ENCODE results near the gene SUPT3H. TPM values are rescaled to one million over a fixed set of nuclear protein-coding genes. Genes with fewer than 3 reads are reported as not detected.
"Not testable (repeated sequence)": the region's sequence is repeated elsewhere in the genome, so short reads cannot be mapped to it uniquely, and the experiment has no call there.

Gene SUPT3H
- total RNA-seq, 2 donors from 2014 or later: 18.5 to 19.4 TPM

GRCh38 chr6:45196121-45196520 lies 181.6 kb downstream of the SUPT3H start:
- H3K27me3 Mint-ChIP-seq (ENCODE audit: low read depth): no peaks in the 10 kb centered on the region
- no peaks in the 10 kb centered on the region for H3K36me3 Mint-ChIP-seq (ENCODE audit: insufficient read depth in 2 of 2)
- no peak overlapping the region for H3K4me3 Mint-ChIP-seq
- H3K27ac Mint-ChIP-seq: no peak overlapping the region
- H3K9me3 Mint-ChIP-seq: no peaks in the 10 kb centered on the region
- peaks cover 32% of the 10 kb centered on the region for H3K4me1 Mint-ChIP-seq (ENCODE audit: low read depth)
- ATAC-seq (replicated peaks in 1 of 2) (no peak), DNase-seq (no peak)

DNA sequence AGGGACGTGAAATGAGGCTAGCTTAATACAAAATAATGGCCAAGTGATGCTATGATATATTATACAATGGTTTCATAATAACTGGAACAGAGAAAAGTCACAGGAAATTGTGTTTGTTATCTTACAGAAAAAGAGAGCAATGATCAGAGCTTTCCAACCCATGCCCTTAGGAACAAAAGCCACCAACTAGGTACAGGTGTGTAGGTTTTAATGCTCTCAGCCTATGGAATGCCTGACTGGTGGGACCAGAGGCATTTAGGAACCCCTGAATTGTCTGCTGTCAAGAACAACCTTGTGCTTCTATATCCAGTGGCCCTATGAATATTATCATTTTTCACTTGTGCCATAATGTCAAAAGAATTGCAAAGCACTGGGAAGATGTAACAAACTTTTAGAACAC lies 182.6 kb downstream of the SUPT3H start:
- ATAC-seq (replicated peaks in 1 of 2) (no peak), DNase-seq (no peak)
- Mint-ChIP-seq H3K36me3 (ENCODE audit: insufficient read depth in 2 of 2) (no peaks in the 10 kb centered on the region), H3K27me3 (ENCODE audit: low read depth) (no peaks in the 10 kb centered on the region), H3K9me3 (no peaks in the 10 kb centered on the region), H3K27ac (no peak overlapping the region), H3K4me1 (ENCODE audit: low read depth) (peaks cover 32% of the 10 kb centered on the region), H3K4me3 (no peak overlapping the region)

DNA sequence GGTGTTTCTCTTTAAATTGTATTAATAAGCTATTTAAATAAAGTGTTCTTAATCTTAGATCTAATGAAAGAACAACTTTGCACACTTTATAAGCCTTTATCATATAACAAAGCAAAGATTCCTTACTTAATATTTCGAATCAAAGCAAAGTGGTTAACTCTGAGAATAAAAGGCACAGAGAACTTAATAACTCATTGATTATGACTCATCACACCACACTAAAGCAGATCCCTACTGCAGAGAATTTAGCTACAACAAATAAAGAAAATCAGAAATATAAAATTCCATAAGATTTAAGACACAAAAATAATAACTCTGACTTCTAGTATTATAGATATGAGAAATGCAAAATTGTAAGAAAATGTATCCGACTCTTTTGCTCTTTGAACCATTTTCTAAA lies 185.2 kb downstream of the SUPT3H start:
- Mint-ChIP-seq H3K36me3 (ENCODE audit: insufficient read depth in 2 of 2) (no peaks in the 10 kb centered on the region), H3K4me3 (no peak overlapping the region), H3K4me1 (ENCODE audit: low read depth) (peaks cover 36% of the 10 kb centered on the region), H3K9me3 (no peaks in the 10 kb centered on the region), H3K27ac (no peak overlapping the region), H3K27me3 (ENCODE audit: low read depth) (no peaks in the 10 kb centered on the region)
- DNase-seq (no peak), ATAC-seq (replicated peaks in 1 of 2) (no peak)

DNA sequence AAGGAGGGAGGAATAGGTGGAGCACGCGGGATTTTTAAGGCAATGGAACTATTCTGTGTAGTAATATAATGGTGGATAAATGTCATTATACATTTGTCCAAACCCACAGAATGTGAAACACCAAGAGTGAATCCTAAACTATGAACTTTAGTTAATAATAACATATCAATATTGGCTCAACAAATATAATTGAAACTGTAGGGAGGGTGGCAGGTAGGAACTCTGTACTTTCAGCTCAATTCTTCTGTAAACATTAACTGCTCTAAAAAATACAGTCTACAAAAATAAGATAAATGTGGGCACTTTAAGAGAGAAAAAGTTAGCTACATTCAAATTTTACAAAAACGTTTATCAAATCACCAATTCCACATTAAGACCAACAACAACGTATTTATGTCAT lies 186.3 kb downstream of the SUPT3H start:
- Mint-ChIP-seq H3K9me3 (no peaks in the 10 kb centered on the region), H3K4me1 (ENCODE audit: low read depth) (peaks cover 38% of the 10 kb centered on the region), H3K4me3 (no peak overlapping the region), H3K36me3 (ENCODE audit: insufficient read depth in 2 of 2) (no peaks in the 10 kb centered on the region), H3K27ac (no peak overlapping the region), H3K27me3 (ENCODE audit: low read depth) (no peaks in the 10 kb centered on the region)
- DNase-seq (no peak), ATAC-seq (replicated peaks in 1 of 2) (no peak)

DNA sequence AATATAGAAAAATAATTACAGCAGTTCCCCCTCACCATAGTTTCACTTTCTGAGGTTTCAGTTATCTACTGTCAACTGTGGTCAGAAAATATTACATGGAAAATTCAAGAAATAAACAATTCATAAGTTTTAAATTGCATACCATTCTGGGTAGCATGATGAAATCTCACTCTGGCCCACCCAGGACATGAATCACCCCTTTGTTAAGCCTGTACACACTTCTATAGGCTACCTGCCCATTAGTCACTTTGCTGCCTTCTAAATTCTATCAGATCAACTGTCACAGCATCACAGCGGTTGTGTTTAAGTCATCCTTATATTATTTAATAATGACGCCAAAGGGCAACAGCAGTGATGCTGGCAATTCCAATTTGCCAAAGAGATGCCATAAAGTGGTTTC lies 189.9 kb downstream of the SUPT3H start:
- H3K27me3 Mint-ChIP-seq (ENCODE audit: low read depth): no peaks in the 10 kb centered on the region
- no peaks in the 10 kb centered on the region for H3K9me3 Mint-ChIP-seq
- DNase-seq (peak; percentile 23 to 37), ATAC-seq (replicated peaks in 1 of 2) (peak; percentile 90)
- peak overlapping the region; percentile 77 for H3K27ac Mint-ChIP-seq
- no peaks in the 10 kb centered on the region for H3K36me3 Mint-ChIP-seq (ENCODE audit: insufficient read depth in 2 of 2)
- H3K4me3 Mint-ChIP-seq: peak overlapping the region; percentile 15 to 63
- H3K4me1 Mint-ChIP-seq (ENCODE audit: low read depth): peaks cover 42% of the 10 kb centered on the region

DNA sequence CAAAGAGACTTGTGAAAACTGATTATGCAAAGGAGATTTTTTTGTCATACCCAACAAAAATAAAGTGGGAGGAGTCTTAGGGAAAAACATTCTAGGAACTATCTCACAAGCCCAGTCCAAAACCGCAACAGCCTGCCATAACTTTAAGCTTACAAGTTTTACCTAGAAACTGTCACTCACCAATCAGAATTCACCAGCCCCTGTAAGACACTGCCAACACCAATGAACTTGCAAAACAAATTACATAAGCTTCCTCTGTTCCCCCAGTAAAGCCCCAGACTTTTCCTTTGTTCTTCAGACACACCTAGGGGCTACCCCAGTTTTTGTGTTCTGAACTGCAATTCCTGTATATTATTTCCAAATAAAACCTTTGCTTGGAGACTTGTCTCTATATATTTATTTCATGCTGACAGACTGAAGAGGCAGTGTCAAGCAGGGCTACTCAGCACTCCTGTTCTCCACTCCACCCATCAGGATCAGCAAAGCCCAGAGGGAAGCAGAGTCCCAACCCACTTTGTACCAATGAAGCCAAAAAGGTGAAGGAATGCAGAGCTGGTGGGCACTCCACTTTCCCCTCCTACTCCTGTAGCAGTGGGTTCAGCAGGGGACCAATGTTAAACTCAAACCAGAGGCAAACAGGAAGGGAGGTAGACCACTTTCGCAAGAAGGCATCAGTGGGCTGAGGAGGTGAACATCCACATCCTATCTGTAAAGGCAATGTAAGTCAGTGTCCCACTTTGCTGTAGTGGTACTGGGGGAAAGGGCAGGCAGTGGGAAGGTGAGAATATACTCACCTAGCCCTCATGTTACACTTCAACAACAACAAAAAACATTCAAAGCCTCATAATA lies 192.1 kb downstream of the SUPT3H start:
- Mint-ChIP-seq H3K36me3 (ENCODE audit: insufficient read depth in 2 of 2) (peaks cover 1% of the 10 kb centered on the region in 2 donors), H3K9me3 (no peaks in the 10 kb centered on the region), H3K4me1 (ENCODE audit: low read depth) (peaks cover 37% of the 10 kb centered on the region), H3K27ac (peak overlapping the region; percentile 89), H3K27me3 (ENCODE audit: low read depth) (no peaks in the 10 kb centered on the region), H3K4me3 (peak overlapping the region; percentile 33 to 64)
- DNase-seq (peak in 1 of 2 donors; percentile 6), ATAC-seq (replicated peaks in 1 of 2) (peak; percentile 50 to 71)

GRCh38 chr6:45184937-45185336 lies 192.8 kb downstream of the SUPT3H start:
- peaks cover 37% of the 10 kb centered on the region for H3K4me1 Mint-ChIP-seq (ENCODE audit: low read depth)
- H3K27ac Mint-ChIP-seq: no peak overlapping the region
- H3K9me3 Mint-ChIP-seq: no peaks in the 10 kb centered on the region
- DNase-seq (no peak), ATAC-seq (replicated peaks in 1 of 2) (no peak)
- H3K27me3 Mint-ChIP-seq (ENCODE audit: low read depth): no peaks in the 10 kb centered on the region
- H3K36me3 Mint-ChIP-seq (ENCODE audit: insufficient read depth in 2 of 2): peaks cover 1% of the 10 kb centered on the region in 2 donors
- H3K4me3 Mint-ChIP-seq: no peak overlapping the region

DNA sequence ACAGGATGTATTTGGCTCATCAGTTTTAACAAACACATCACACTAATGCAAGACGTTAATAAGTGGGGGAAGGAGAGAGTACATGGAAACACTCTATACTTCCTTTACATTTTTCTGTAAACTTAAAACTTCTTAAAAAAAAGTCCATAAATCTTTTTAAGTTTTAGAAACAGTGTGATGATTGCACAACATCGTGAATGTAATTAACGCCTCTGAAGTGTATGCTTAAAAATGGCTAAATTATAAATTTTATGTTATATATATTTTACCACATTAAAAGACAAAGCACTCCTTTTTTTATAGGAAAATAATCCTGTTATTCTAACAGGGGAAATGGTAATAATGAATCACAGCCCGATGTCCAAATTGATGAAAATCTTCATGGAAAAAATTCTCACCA lies 193.7 kb downstream of the SUPT3H start:
- no peak overlapping the region for H3K4me3 Mint-ChIP-seq
- no peaks in the 10 kb centered on the region for H3K27me3 Mint-ChIP-seq (ENCODE audit: low read depth)
- H3K9me3 Mint-ChIP-seq: peaks cover 0 to 3% of the 10 kb centered on the region in 2 donors
- no peak overlapping the region for H3K27ac Mint-ChIP-seq
- peaks cover 1% of the 10 kb centered on the region in 2 donors for H3K36me3 Mint-ChIP-seq (ENCODE audit: insufficient read depth in 2 of 2)
- peaks cover 37% of the 10 kb centered on the region for H3K4me1 Mint-ChIP-seq (ENCODE audit: low read depth)
- DNase-seq (no peak), ATAC-seq (replicated peaks in 1 of 2) (no peak)

DNA sequence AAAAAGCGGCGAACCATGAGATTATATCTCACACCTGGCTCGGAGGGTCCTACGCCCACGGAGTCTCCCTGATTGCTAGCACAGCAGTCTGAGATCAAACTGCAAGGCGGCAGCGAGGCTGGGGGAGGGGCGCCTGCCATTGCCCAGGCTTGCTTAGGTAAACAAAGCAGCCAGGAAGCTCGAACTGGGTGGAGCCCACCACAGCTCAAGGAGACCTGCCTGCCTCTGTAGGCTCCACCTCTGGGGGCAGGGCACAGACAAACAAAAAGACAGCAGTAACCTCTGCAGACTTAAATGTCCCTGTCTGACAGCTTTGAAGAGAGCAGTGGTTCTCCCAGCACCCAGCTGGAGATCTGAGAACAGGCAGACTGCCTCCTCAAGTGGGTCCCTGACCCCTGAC lies 201.4 kb downstream of the SUPT3H start:
- not testable (repeated sequence) for ATAC-seq (replicated peaks in 1 of 2); H3K27me3 Mint-ChIP-seq (ENCODE audit: low read depth); H3K4me3 Mint-ChIP-seq; H3K27ac Mint-ChIP-seq; DNase-seq; H3K9me3 Mint-ChIP-seq; H3K4me1 Mint-ChIP-seq (ENCODE audit: low read depth); H3K36me3 Mint-ChIP-seq (ENCODE audit: insufficient read depth in 2 of 2)

GRCh38 chr6:45175272-45175671 lies 202.5 kb downstream of the SUPT3H start:
- DNase-seq: no peak
- no peak overlapping the region for H3K4me3 Mint-ChIP-seq
- no peak for ATAC-seq (replicated peaks in 1 of 2)
- H3K27ac Mint-ChIP-seq: no peak overlapping the region
- H3K9me3 Mint-ChIP-seq: peaks cover 2 to 3% of the 10 kb centered on the region in 2 donors
- peaks cover 4% of the 10 kb centered on the region for H3K4me1 Mint-ChIP-seq (ENCODE audit: low read depth)
- no peaks in the 10 kb centered on the region for H3K27me3 Mint-ChIP-seq (ENCODE audit: low read depth)
- peaks cover 0 to 3% of the 10 kb centered on the region in 2 donors for H3K36me3 Mint-ChIP-seq (ENCODE audit: insufficient read depth in 2 of 2)

DNA sequence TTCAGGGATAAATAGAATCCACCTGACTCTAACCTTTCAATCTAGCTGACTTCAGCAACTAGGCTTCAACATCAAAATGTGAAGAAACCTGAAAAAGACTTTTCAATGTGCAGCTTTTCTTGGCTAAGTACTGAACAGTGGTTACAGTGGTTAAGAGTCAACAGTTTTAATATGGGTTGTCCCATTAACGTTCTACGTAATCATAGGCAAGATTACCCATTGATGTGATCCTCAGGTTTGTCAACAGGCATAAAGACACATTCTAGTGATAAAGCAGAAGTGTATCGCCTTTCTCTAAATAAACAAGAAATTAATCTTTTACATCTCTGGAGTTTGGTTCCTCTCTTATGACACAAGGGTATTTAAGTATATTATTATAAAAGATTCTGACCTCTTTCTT lies 203.7 kb downstream of the SUPT3H start:
- peaks cover 4% of the 10 kb centered on the region for H3K4me1 Mint-ChIP-seq (ENCODE audit: low read depth)
- H3K36me3 Mint-ChIP-seq (ENCODE audit: insufficient read depth in 2 of 2): peaks cover 0 to 3% of the 10 kb centered on the region in 2 donors
- peak in 1 of 2 donors; percentile 9 for ATAC-seq (replicated peaks in 1 of 2)
- no peak overlapping the region for H3K4me3 Mint-ChIP-seq
- H3K27me3 Mint-ChIP-seq (ENCODE audit: low read depth): no peaks in the 10 kb centered on the region
- peaks cover 0 to 2% of the 10 kb centered on the region in 2 donors for H3K9me3 Mint-ChIP-seq
- no peak for DNase-seq
- H3K27ac Mint-ChIP-seq: no peak overlapping the region

DNA sequence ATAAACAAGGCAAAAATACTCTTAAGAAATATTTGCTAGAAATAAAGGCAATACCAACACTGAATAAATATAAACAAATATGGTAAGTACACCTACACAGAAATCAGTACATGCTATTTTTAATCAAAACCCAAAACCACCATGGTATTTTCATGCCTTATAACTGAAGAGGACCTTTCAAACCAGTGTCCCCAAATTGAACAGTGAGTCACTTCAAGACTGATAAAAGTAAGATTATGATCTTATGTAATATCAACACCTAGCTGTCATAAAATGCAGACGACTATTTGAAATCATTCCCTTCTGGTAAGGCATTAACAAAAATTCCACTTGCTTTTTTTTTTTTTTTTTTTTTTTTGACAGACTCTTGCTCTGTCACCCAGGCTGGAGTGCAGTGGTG lies 206.4 kb downstream of the SUPT3H start:
- no peak overlapping the region for H3K27ac Mint-ChIP-seq
- H3K36me3 Mint-ChIP-seq (ENCODE audit: insufficient read depth in 2 of 2): peaks cover 2% of the 10 kb centered on the region in 2 donors
- DNase-seq (no peak), ATAC-seq (replicated peaks in 1 of 2) (no peak)
- no peak overlapping the region for H3K4me3 Mint-ChIP-seq
- H3K4me1 Mint-ChIP-seq (ENCODE audit: low read depth): peaks cover 8% of the 10 kb centered on the region
- H3K27me3 Mint-ChIP-seq (ENCODE audit: low read depth): no peaks in the 10 kb centered on the region
- H3K9me3 Mint-ChIP-seq: no peaks in the 10 kb centered on the region

DNA sequence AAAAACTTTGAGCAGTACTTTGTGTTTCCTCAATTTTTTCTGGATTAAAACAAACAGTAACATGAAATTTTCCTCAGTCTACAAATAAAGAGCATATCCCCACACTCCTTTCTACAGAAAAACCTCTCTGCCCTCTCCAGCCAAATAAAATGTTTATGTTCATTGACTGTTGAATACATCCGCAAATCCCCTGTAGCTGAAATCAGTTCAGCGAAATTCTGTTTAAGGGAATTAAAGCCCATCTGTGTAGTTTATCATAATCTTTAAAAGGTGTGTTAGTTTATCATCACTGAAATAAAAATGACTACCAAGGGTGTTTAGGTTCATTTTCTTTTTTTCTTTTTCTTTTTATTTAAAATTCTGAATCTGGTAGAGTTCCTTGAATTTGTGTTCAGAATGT lies 207.4 kb downstream of the SUPT3H start:
- Mint-ChIP-seq H3K4me1 (ENCODE audit: low read depth) (peaks cover 18% of the 10 kb centered on the region), H3K4me3 (no peak overlapping the region), H3K36me3 (ENCODE audit: insufficient read depth in 2 of 2) (peaks cover 4 to 11% of the 10 kb centered on the region in 2 donors), H3K27me3 (ENCODE audit: low read depth) (no peaks in the 10 kb centered on the region), H3K9me3 (peaks cover 0 to 2% of the 10 kb centered on the region in 2 donors), H3K27ac (peak overlapping the region; percentile 83)
- DNase-seq: no peak
- ATAC-seq (replicated peaks in 1 of 2): no peak

DNA sequence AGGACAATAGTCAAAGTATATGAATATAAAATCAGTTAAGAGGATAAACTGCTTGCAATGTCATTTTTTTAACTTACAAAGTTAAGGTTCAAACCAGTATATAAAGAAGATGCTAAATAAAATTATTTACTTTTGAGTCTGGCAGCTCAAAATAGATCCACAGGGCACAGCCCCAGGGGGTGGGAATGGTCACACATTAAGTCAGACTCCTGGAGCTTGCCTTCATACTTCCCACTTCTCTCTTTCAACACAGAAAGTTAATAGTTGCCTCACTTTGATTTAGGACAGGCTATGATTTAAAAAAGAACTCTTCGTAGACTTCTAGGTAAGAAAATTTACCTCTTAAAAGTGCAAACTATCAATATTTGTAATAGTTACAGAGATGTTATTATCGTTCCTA lies 207.9 kb downstream of the SUPT3H start:
- H3K4me1 Mint-ChIP-seq (ENCODE audit: low read depth): peaks cover 20% of the 10 kb centered on the region

More for the DNA sequence above, 207.9 kb downstream of the SUPT3H start:
- no peak for ATAC-seq (replicated peaks in 1 of 2)
- H3K27me3 Mint-ChIP-seq (ENCODE audit: low read depth): no peaks in the 10 kb centered on the region
- no peak overlapping the region for H3K4me3 Mint-ChIP-seq
- H3K36me3 Mint-ChIP-seq (ENCODE audit: insufficient read depth in 2 of 2): peaks cover 4 to 11% of the 10 kb centered on the region in 2 donors
- no peak for DNase-seq
- H3K9me3 Mint-ChIP-seq: peaks cover 0 to 2% of the 10 kb centered on the region in 2 donors
- H3K27ac Mint-ChIP-seq: peak overlapping the region; percentile 83
